GM21447 (cell line): Measurements from ENCODE around the gene CNPY2.
"Not testable (repeated sequence)": the region's sequence is repeated elsewhere in the genome, so short reads cannot be mapped to it uniquely, and the experiment has no call there.

Experiments used
- ATAC-seq: cut with Tn5 transposase; IDR thresholded peaks from one replicate; pipeline ENCODE4 v1.9.1; 2021; ENCODE audit not compliant: unreplicated experiment

Gene CNPY2

GRCh38 chr12:56299308-56299852, 16.4 kb downstream of the CNPY2 start:
- ATAC-seq, result no peak

- ATAC-seq, result no peak
Measured at GRCh38 chr12:56298828-56299227, 17.0 kb downstream of the CNPY2 start.

GRCh38 chr12:56297400-56297799, 18.4 kb downstream of the CNPY2 start:
- ATAC-seq, result no peak

- ATAC-seq, result no peak
Measured at GRCh38 chr12:56296295-56296694, 19.5 kb downstream of the CNPY2 start.

GRCh38 chr12:56293795-56294194, 22.0 kb downstream of the CNPY2 start:
- ATAC-seq, result no peak

- ATAC-seq, result no peak
Measured at GRCh38 chr12:56288705-56289387, 26.9 kb downstream of the CNPY2 start.

- ATAC-seq, result no peak
Measured at GRCh38 chr12:56286044-56286830, 29.6 kb downstream of the CNPY2 start.

- ATAC-seq, result not testable (repeated sequence)
Measured at GRCh38 chr12:56284263-56284662, 31.5 kb downstream of the CNPY2 start.

GRCh38 chr12:56282579-56282978, 33.2 kb downstream of the CNPY2 start:
- ATAC-seq, result no peak

GRCh38 chr12:56282030-56282429, 33.8 kb downstream of the CNPY2 start:
- ATAC-seq, result no peak

- no peak for ATAC-seq
Measured at GRCh38 chr12:56280849-56281248, 34.9 kb downstream of the CNPY2 start.

GRCh38 chr12:56278905-56279304, 36.9 kb downstream of the CNPY2 start:
- ATAC-seq, result no peak

GRCh38 chr12:56274299-56274698, 41.5 kb downstream of the CNPY2 start:
- ATAC-seq, result no peak

GRCh38 chr12:56272468-56272867, 43.3 kb downstream of the CNPY2 start:
- not testable (repeated sequence) for ATAC-seq

- no peak for ATAC-seq
Measured at GRCh38 chr12:56271031-56271430, 44.8 kb downstream of the CNPY2 start.

GRCh38 chr12:56267443-56268071, 48.2 kb downstream of the CNPY2 start:
- ATAC-seq, result peak; percentile 19

- ATAC-seq, result peak; percentile 81
Measured at GRCh38 chr12:56266693-56267442, 48.9 kb downstream of the CNPY2 start, which contains the start of gene COQ10A. COQ10A (plus strand) TSS chr12:56266942; CDS start chr12:56267119, 177 bp downstream.

- ATAC-seq, result not testable (repeated sequence)
Measured at GRCh38 chr12:56266068-56266692, 49.6 kb downstream of the CNPY2 start.

GRCh38 chr12:56262955-56263354, 52.8 kb downstream of the CNPY2 start:
- ATAC-seq, result not testable (repeated sequence)

- ATAC-seq, result no peak
Measured at GRCh38 chr12:56261503-56262232, 54.1 kb downstream of the CNPY2 start.
